ENCODE data around the gene PDE9A.

DNA sequence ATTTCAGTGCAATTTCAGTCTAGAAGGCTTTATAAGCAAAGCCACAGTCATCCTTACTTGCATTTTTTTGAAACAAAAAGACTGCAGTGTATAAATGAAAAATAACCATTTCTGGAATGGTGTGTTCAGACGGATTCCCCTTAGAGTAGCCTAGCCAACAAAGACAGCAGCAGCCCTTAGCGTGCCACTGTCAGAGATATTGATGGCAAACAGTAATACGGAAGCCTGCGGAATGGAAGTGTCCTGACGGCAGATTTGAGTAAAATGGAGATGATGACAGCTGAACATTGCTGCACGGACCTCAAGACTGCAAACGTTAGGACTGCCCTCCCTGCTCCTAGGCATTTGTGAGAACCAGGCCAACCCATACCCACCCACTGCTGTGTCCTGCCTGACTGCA, 54.7 kb downstream of the PDE9A start:
- TF ChIP-seq, protein P1, sequence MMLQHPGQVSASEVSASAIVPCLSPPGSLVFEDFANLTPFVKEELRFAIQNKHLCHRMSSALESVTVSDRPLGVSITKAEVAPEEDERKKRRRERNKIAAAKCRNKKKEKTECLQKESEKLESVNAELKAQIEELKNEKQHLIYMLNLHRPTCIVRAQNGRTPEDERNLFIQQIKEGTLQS (CRISPR knock-in tag; conservative IDR thresholded peaks at IDR 0.05): no peak
- no peak for TF ChIP-seq ZNF138 (CRISPR knock-in tag; conservative IDR thresholded peaks at IDR 0.05)
- TF ChIP-seq JUN (CRISPR knock-in tag; IDR thresholded peaks at IDR 0.05): no peak
- TF ChIP-seq, protein P2, sequence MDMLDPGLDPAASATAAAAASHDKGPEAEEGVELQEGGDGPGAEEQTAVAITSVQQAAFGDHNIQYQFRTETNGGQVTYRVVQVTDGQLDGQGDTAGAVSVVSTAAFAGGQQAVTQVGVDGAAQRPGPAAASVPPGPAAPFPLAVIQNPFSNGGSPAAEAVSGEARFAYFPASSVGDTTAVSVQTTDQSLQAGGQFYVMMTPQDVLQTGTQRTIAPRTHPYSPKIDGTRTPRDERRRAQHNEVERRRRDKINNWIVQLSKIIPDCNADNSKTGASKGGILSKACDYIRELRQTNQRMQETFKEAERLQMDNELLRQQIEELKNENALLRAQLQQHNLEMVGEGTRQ (CRISPR knock-in tag; IDR thresholded peaks at IDR 0.05): no peak

Data from WTC11 (cell line).